Activated CD8-positive, alpha-beta T cell treated with anti-CD3 and anti-CD28 coated beads, Interleukin-2, amount 10 ng/mL, durations not matched to agents 7 days and 5 days (primary cell): ENCODE results near the gene PTPRQ. TPM values are rescaled to one million over a fixed set of nuclear protein-coding genes. Genes with fewer than 3 reads are reported as not detected.

ENCODE experiments used
- ATAC-seq: fragments of 150-1000 bp; cut with Tn5 transposase; one replicate; pipeline ENCODE4 v1.10.0; 2021; ENCODE audit warnings: moderate library complexity
- CTCF ChIA-PET: fragments of 350-600 bp; sonication (Branson Sonifier 250); formaldehyde crosslinking; loops from one replicate; lab custom pipeline; 2021; ENCODE audit warnings: antibody characterized with exemption; lab: Charles Lee
- POLR2A ChIA-PET: fragments of 350-600 bp; sonication (Branson Sonifier 250); formaldehyde crosslinking; loops from one replicate; lab custom pipeline; 2021; ENCODE audit warnings: antibody characterized with exemption; lab: Charles Lee
- DNase-seq: peaks from one replicate; pipeline ENCODE4 v3.0.0-alpha.2; 2020
- H3K27ac Mint-ChIP-seq: one replicate; pipeline ENCODE4 v1.8.0; 2021; ENCODE audit warnings: mild to moderate bottlenecking, mixed read lengths
- H3K27me3 Mint-ChIP-seq: one replicate; pipeline ENCODE4 v1.8.0; 2021; ENCODE audit warnings: low read depth, mixed read lengths
- H3K36me3 Mint-ChIP-seq: one replicate; pipeline ENCODE4 v1.8.0; 2021; ENCODE audit warnings: low read depth, mixed read lengths
- H3K4me1 Mint-ChIP-seq: one replicate; pipeline ENCODE4 v1.8.0; 2021; ENCODE audit warnings: low read depth, mixed read lengths
- H3K4me3 Mint-ChIP-seq: one replicate; pipeline ENCODE4 v1.8.0; 2021; ENCODE audit warnings: mild to moderate bottlenecking, mixed read lengths
- H3K9me3 Mint-ChIP-seq: one replicate; pipeline ENCODE4 v1.8.0; 2022; ENCODE audit warnings: mixed read lengths; ENCODE audit not compliant: insufficient read depth
- total RNA-seq, 2 experiments: library from RNA; stranded (reverse); gene quantifications; one replicate each; pipeline ENCODE4 v1.2.3, GENCODE V29; 2021

Gene PTPRQ
- total RNA-seq, 2 experiments from 2014 or later = not detected

- Mint-ChIP-seq H3K36me3 (no peaks in the 10 kb centered on the region), H3K27me3 (no peaks in the 10 kb centered on the region), H3K4me3 (no peak overlapping the region), H3K27ac (no peak overlapping the region), H3K4me1 (no peaks in the 10 kb centered on the region), H3K9me3 (no peaks in the 10 kb centered on the region)
- ChIA-PET CTCF (no interaction called here), POLR2A (no interaction called here)
- no peak for DNase-seq
- ATAC-seq = no peak
Measured at GRCh38 chr12:80625051-80625450, 181.0 kb downstream of the PTPRQ start.

- no peak for ATAC-seq
- Mint-ChIP-seq H3K36me3 (no peaks in the 10 kb centered on the region), H3K4me3 (no peak overlapping the region), H3K27ac (no peak overlapping the region), H3K4me1 (no peaks in the 10 kb centered on the region), H3K27me3 (no peaks in the 10 kb centered on the region), H3K9me3 (no peaks in the 10 kb centered on the region)
- ChIA-PET POLR2A (no interaction called here), CTCF (no interaction called here)
- DNase-seq = no peak
Measured at GRCh38 chr12:80625901-80626300, 181.9 kb downstream of the PTPRQ start.

- DNase-seq (no peak), ATAC-seq (no peak)
- Mint-ChIP-seq H3K27me3 (no peaks in the 10 kb centered on the region), H3K4me1 (no peaks in the 10 kb centered on the region), H3K9me3 (no peaks in the 10 kb centered on the region), H3K36me3 (no peaks in the 10 kb centered on the region), H3K27ac (no peak overlapping the region), H3K4me3 (no peak overlapping the region)
- ChIA-PET POLR2A (no interaction called here), CTCF (no interaction called here)
Measured at GRCh38 chr12:80627782-80628181, 183.7 kb downstream of the PTPRQ start.

GRCh38 chr12:80632835-80633234, 188.8 kb downstream of the PTPRQ start:
- Mint-ChIP-seq H3K9me3 (no peaks in the 10 kb centered on the region), H3K4me3 (no peak overlapping the region), H3K36me3 (no peaks in the 10 kb centered on the region), H3K27ac (no peak overlapping the region), H3K4me1 (no peaks in the 10 kb centered on the region), H3K27me3 (no peaks in the 10 kb centered on the region)
- ATAC-seq = no peak
- ChIA-PET POLR2A (no interaction called here), CTCF (interaction anchor here (0.9 kb wide), 1 partner anchor 160 kb away, joined by 3 read pairs; no protein-coding TSS in a partner anchor)
- DNase-seq = no peak

- Mint-ChIP-seq H3K36me3 (no peaks in the 10 kb centered on the region), H3K27me3 (no peaks in the 10 kb centered on the region), H3K27ac (no peak overlapping the region), H3K4me3 (no peak overlapping the region), H3K9me3 (no peaks in the 10 kb centered on the region), H3K4me1 (no peaks in the 10 kb centered on the region)
- ChIA-PET POLR2A (no interaction called here), CTCF (no interaction called here)
- ATAC-seq = no peak
- no peak for DNase-seq
Measured at GRCh38 chr12:80634903-80635302, 190.9 kb downstream of the PTPRQ start.

GRCh38 chr12:80636832-80637231, 192.8 kb downstream of the PTPRQ start:
- Mint-ChIP-seq H3K9me3 (no peaks in the 10 kb centered on the region), H3K27ac (no peak overlapping the region), H3K27me3 (no peaks in the 10 kb centered on the region), H3K36me3 (no peaks in the 10 kb centered on the region), H3K4me3 (no peak overlapping the region), H3K4me1 (no peaks in the 10 kb centered on the region)
- ChIA-PET CTCF (no interaction called here), POLR2A (no interaction called here)
- no peak for DNase-seq
- no peak for ATAC-seq

- H3K27me3 Mint-ChIP-seq = no peaks in the 10 kb centered on the region
- POLR2A ChIA-PET = interaction anchor here (0.6 kb wide), 1 partner anchor 460 kb away, joined by 3 read pairs; no protein-coding TSS in a partner anchor
- H3K4me3 Mint-ChIP-seq = no peak overlapping the region
- H3K9me3 Mint-ChIP-seq = no peaks in the 10 kb centered on the region
- CTCF ChIA-PET = no interaction called here
- no peaks in the 10 kb centered on the region for H3K36me3 Mint-ChIP-seq
- H3K4me1 Mint-ChIP-seq = no peaks in the 10 kb centered on the region
- DNase-seq (no peak), ATAC-seq (no peak)
- H3K27ac Mint-ChIP-seq = no peak overlapping the region
Measured at GRCh38 chr12:80641936-80642335, 197.9 kb downstream of the PTPRQ start.

- H3K9me3 Mint-ChIP-seq = no peaks in the 10 kb centered on the region
- no peak for DNase-seq
- H3K27ac Mint-ChIP-seq = no peak overlapping the region
- no peaks in the 10 kb centered on the region for H3K4me1 Mint-ChIP-seq
- no peaks in the 10 kb centered on the region for H3K36me3 Mint-ChIP-seq
- H3K27me3 Mint-ChIP-seq = no peaks in the 10 kb centered on the region
- POLR2A ChIA-PET = no interaction called here
- H3K4me3 Mint-ChIP-seq = no peak overlapping the region
- ATAC-seq = no peak
- CTCF ChIA-PET = no interaction called here
Measured at GRCh38 chr12:80643961-80644360, 199.9 kb downstream of the PTPRQ start.

GRCh38 chr12:80648881-80649280, 204.8 kb downstream of the PTPRQ start:
- ChIA-PET CTCF (no interaction called here), POLR2A (no interaction called here)
- Mint-ChIP-seq H3K36me3 (no peaks in the 10 kb centered on the region), H3K27me3 (no peaks in the 10 kb centered on the region), H3K4me1 (no peaks in the 10 kb centered on the region), H3K9me3 (no peaks in the 10 kb centered on the region), H3K27ac (no peak overlapping the region), H3K4me3 (no peak overlapping the region)
- DNase-seq = no peak
- no peak for ATAC-seq

GRCh38 chr12:80655751-80656150, 211.7 kb downstream of the PTPRQ start:
- DNase-seq = no peak
- ChIA-PET POLR2A (no interaction called here), CTCF (no interaction called here)
- Mint-ChIP-seq H3K27me3 (no peaks in the 10 kb centered on the region), H3K27ac (no peak overlapping the region), H3K4me1 (no peaks in the 10 kb centered on the region), H3K4me3 (no peak overlapping the region), H3K36me3 (no peaks in the 10 kb centered on the region), H3K9me3 (no peaks in the 10 kb centered on the region)
- ATAC-seq = no peak

- no peak overlapping the region for H3K27ac Mint-ChIP-seq
- DNase-seq (no peak), ATAC-seq (no peak)
- H3K4me3 Mint-ChIP-seq = no peak overlapping the region
- no peaks in the 10 kb centered on the region for H3K36me3 Mint-ChIP-seq
- H3K27me3 Mint-ChIP-seq = no peaks in the 10 kb centered on the region
- ChIA-PET CTCF (no interaction called here), POLR2A (no interaction called here)
- no peaks in the 10 kb centered on the region for H3K9me3 Mint-ChIP-seq
- H3K4me1 Mint-ChIP-seq = no peaks in the 10 kb centered on the region
Measured at GRCh38 chr12:80659512-80660063, 215.6 kb downstream of the PTPRQ start.

- Mint-ChIP-seq H3K27ac (no peak overlapping the region), H3K4me1 (no peaks in the 10 kb centered on the region), H3K27me3 (no peaks in the 10 kb centered on the region), H3K9me3 (peaks cover 7% of the 10 kb centered on the region), H3K36me3 (no peaks in the 10 kb centered on the region), H3K4me3 (no peak overlapping the region)
- DNase-seq = no peak
- ATAC-seq = no peak
- ChIA-PET POLR2A (no interaction called here), CTCF (no interaction called here)
Measured at GRCh38 chr12:80662586-80662985, 218.6 kb downstream of the PTPRQ start.

- H3K36me3 Mint-ChIP-seq = no peaks in the 10 kb centered on the region
- no peaks in the 10 kb centered on the region for H3K27me3 Mint-ChIP-seq
- DNase-seq = no peak
- POLR2A ChIA-PET = no interaction called here
- CTCF ChIA-PET = no interaction called here
- no peak overlapping the region for H3K4me3 Mint-ChIP-seq
- no peak for ATAC-seq
- H3K27ac Mint-ChIP-seq = no peak overlapping the region
- no peaks in the 10 kb centered on the region for H3K4me1 Mint-ChIP-seq
- H3K9me3 Mint-ChIP-seq = peaks cover 7% of the 10 kb centered on the region
Measured at GRCh38 chr12:80670214-80670613, 226.2 kb downstream of the PTPRQ start.
